GM18526 (cell line): ENCODE measurements around the gene COX6A2.

Experiments used
- POLR2A ChIP-seq: IDR thresholded peaks from 3 replicates; pipeline ENCODE4 v1.6.1; 2011; ENCODE audit not compliant: insufficient read length; ENCODE audit errors: extremely low read depth

The COX6A2 gene

GRCh38 chr16:31380201-31380600 is 48.0 kb downstream of the COX6A2 start:
- TF ChIP-seq POLR2A: no peak
